ENCODE results near the gene DAAM2.

DNA sequence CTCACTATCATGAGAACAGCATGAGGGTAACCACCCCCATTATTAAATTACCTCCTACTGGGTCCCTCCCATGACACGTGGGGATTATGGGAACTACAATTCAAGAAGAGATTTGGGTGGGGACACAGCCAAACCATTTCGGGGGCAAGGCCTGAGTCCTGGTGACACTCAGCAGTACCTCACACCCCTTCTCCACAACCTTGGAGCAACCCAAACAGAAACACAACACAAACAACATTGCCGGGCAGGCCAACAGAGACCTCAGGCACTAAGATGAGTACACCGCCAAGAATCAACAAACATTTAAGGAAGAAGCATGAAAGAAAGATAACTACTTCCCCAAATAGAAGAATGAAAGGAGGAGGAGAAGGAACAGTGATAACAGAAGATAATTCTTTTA lies 125.2 kb downstream of the DAAM2 start:
- TF ChIP-seq YY1 (IDR thresholded peaks at IDR 0.05; ENCODE audit: insufficient read depth, insufficient read length) (no peak), ZNF274 (IDR thresholded peaks at IDR 0.05; ENCODE audit: low read depth, low read length) (no peak), SUZ12 (IDR thresholded peaks at IDR 0.05; ENCODE audit: extremely low read depth, insufficient read depth, insufficient read length) (no peak)

All from NT2/D1 (cell line).